ENCODE data around the gene RAP1A.

The RAP1A gene

GRCh38 chr1:111723871-111724270, 104.3 kb downstream of the RAP1A start:
- Histone ChIP-seq H3K27me3 (ENCODE audit: insufficient read depth, poor library complexity, severe bottlenecking) (no peaks in the 10 kb centered on the region), H3K9me3 (ENCODE audit: severe bottlenecking) (no peaks in the 10 kb centered on the region), H3K4me1 (ENCODE audit: insufficient read depth, poor library complexity, severe bottlenecking) (no peaks in the 10 kb centered on the region), H3K4me3 (ENCODE audit: severe bottlenecking) (no peak overlapping the region), H3K36me3 (ENCODE audit: low read depth) (no peaks in the 10 kb centered on the region), H3K27ac (ENCODE audit: poor library complexity, severe bottlenecking) (no peak overlapping the region)
- DNase-seq (ENCODE audit: low spot score) (no peak), ATAC-seq (ENCODE audit: low read depth) (no peak)
- TF ChIP-seq CTCF (IDR thresholded peaks at IDR 0.05; ENCODE audit: poor library complexity, severe bottlenecking) = no peak

GRCh38 chr1:111725192-111725591, 105.6 kb downstream of the RAP1A start:
- Histone ChIP-seq H3K4me1 (ENCODE audit: insufficient read depth, poor library complexity, severe bottlenecking) (no peaks in the 10 kb centered on the region), H3K27ac (ENCODE audit: poor library complexity, severe bottlenecking) (no peak overlapping the region), H3K27me3 (ENCODE audit: insufficient read depth, poor library complexity, severe bottlenecking) (no peaks in the 10 kb centered on the region), H3K36me3 (ENCODE audit: low read depth) (no peaks in the 10 kb centered on the region), H3K4me3 (ENCODE audit: severe bottlenecking) (no peak overlapping the region), H3K9me3 (ENCODE audit: severe bottlenecking) (no peaks in the 10 kb centered on the region)
- ATAC-seq (ENCODE audit: low read depth) (no peak), DNase-seq (ENCODE audit: low spot score) (no peak)
- TF ChIP-seq CTCF (IDR thresholded peaks at IDR 0.05; ENCODE audit: poor library complexity, severe bottlenecking) = no peak

- TF ChIP-seq CTCF (IDR thresholded peaks at IDR 0.05; ENCODE audit: poor library complexity, severe bottlenecking) = no peak
- no peak for DNase-seq (ENCODE audit: low spot score)
- Histone ChIP-seq H3K27ac (ENCODE audit: poor library complexity, severe bottlenecking) (no peak overlapping the region), H3K27me3 (ENCODE audit: insufficient read depth, poor library complexity, severe bottlenecking) (no peaks in the 10 kb centered on the region), H3K36me3 (ENCODE audit: low read depth) (no peaks in the 10 kb centered on the region), H3K4me3 (ENCODE audit: severe bottlenecking) (no peak overlapping the region), H3K4me1 (ENCODE audit: insufficient read depth, poor library complexity, severe bottlenecking) (no peaks in the 10 kb centered on the region), H3K9me3 (ENCODE audit: severe bottlenecking) (no peaks in the 10 kb centered on the region)
- ATAC-seq (ENCODE audit: low read depth) = no peak
Measured at GRCh38 chr1:111727056-111727455, 107.5 kb downstream of the RAP1A start.

GRCh38 chr1:111729271-111729921, 109.8 kb downstream of the RAP1A start:
- Histone ChIP-seq H3K4me1 (ENCODE audit: insufficient read depth, poor library complexity, severe bottlenecking) (no peaks in the 10 kb centered on the region), H3K4me3 (ENCODE audit: severe bottlenecking) (no peak overlapping the region), H3K9me3 (ENCODE audit: severe bottlenecking) (no peaks in the 10 kb centered on the region), H3K27ac (ENCODE audit: poor library complexity, severe bottlenecking) (no peak overlapping the region), H3K27me3 (ENCODE audit: insufficient read depth, poor library complexity, severe bottlenecking) (no peaks in the 10 kb centered on the region), H3K36me3 (ENCODE audit: low read depth) (no peaks in the 10 kb centered on the region)
- TF ChIP-seq CTCF (IDR thresholded peaks at IDR 0.05; ENCODE audit: poor library complexity, severe bottlenecking) = no peak
- no peak for DNase-seq (ENCODE audit: low spot score)
- no peak for ATAC-seq (ENCODE audit: low read depth)

- no peak for ATAC-seq (ENCODE audit: low read depth)
- no peaks in the 10 kb centered on the region for H3K4me1 ChIP-seq (ENCODE audit: insufficient read depth, poor library complexity, severe bottlenecking)
- H3K27ac ChIP-seq (ENCODE audit: poor library complexity, severe bottlenecking) = no peak overlapping the region
- TF ChIP-seq CTCF (IDR thresholded peaks at IDR 0.05; ENCODE audit: poor library complexity, severe bottlenecking) = no peak
- no peaks in the 10 kb centered on the region for H3K27me3 ChIP-seq (ENCODE audit: insufficient read depth, poor library complexity, severe bottlenecking)
- H3K9me3 ChIP-seq (ENCODE audit: severe bottlenecking) = no peaks in the 10 kb centered on the region
- H3K4me3 ChIP-seq (ENCODE audit: severe bottlenecking) = no peak overlapping the region
- DNase-seq (ENCODE audit: low spot score) = no peak
- no peaks in the 10 kb centered on the region for H3K36me3 ChIP-seq (ENCODE audit: low read depth)
Measured at GRCh38 chr1:111729946-111730681, 110.5 kb downstream of the RAP1A start.

Data from RWPE2 (cell line).